NCI-H128 (cell line): ENCODE data around the gene SLC19A1.

ENCODE experiments used
- DNase-seq: peaks from one replicate; lab custom pipeline; 2025; ENCODE audit not compliant: unreplicated experiment; lab: John Stamatoyannopoulos, UW

The SLC19A1 gene

GRCh38 chr21:45471525-45472221 lies 70.6 kb downstream of the SLC19A1 start:
- no peak for DNase-seq

GRCh38 chr21:45470773-45471524 lies 71.3 kb downstream of the SLC19A1 start:
- DNase-seq = no peak

GRCh38 chr21:45470087-45470515 lies 72.1 kb downstream of the SLC19A1 start:
- no peak for DNase-seq

- no peak for DNase-seq
Measured at GRCh38 chr21:45469273-45470086, 72.8 kb downstream of the SLC19A1 start.

- no peak for DNase-seq
Measured at GRCh38 chr21:45468971-45469272, 73.3 kb downstream of the SLC19A1 start.

- no peak for DNase-seq
Measured at GRCh38 chr21:45468051-45468970, 73.9 kb downstream of the SLC19A1 start.

- DNase-seq = no peak
Measured at GRCh38 chr21:45467221-45467779, 74.9 kb downstream of the SLC19A1 start.

- no peak for DNase-seq
Measured at GRCh38 chr21:45466330-45467220, 75.7 kb downstream of the SLC19A1 start.

- no peak for DNase-seq
Measured at GRCh38 chr21:45465611-45466329, 76.5 kb downstream of the SLC19A1 start.

- no peak for DNase-seq
Measured at GRCh38 chr21:45465105-45465504, 77.1 kb downstream of the SLC19A1 start.

- DNase-seq = no peak
Measured at GRCh38 chr21:45464309-45464708, 77.9 kb downstream of the SLC19A1 start.

GRCh38 chr21:45463871-45464270 lies 78.4 kb downstream of the SLC19A1 start:
- no peak for DNase-seq

GRCh38 chr21:45461806-45462341 lies 80.4 kb downstream of the SLC19A1 start:
- DNase-seq = no peak

GRCh38 chr21:45461369-45461750 lies 80.9 kb downstream of the SLC19A1 start:
- no peak for DNase-seq

GRCh38 chr21:45460611-45461368 lies 81.5 kb downstream of the SLC19A1 start:
- no peak for DNase-seq

- DNase-seq = no peak
Measured at GRCh38 chr21:45460011-45460565, 82.2 kb downstream of the SLC19A1 start.

GRCh38 chr21:45459171-45460010 lies 82.8 kb downstream of the SLC19A1 start:
- no peak for DNase-seq
